GM19240 (cell line): Measurements from ENCODE around the gene GBX2.

ENCODE experiments used
- DNase-seq: peaks from one replicate; pipeline ENCODE4 v3.0.0; 2011; ENCODE audit warnings: low spot score; ENCODE audit not compliant: insufficient read length

The GBX2 gene

DNA sequence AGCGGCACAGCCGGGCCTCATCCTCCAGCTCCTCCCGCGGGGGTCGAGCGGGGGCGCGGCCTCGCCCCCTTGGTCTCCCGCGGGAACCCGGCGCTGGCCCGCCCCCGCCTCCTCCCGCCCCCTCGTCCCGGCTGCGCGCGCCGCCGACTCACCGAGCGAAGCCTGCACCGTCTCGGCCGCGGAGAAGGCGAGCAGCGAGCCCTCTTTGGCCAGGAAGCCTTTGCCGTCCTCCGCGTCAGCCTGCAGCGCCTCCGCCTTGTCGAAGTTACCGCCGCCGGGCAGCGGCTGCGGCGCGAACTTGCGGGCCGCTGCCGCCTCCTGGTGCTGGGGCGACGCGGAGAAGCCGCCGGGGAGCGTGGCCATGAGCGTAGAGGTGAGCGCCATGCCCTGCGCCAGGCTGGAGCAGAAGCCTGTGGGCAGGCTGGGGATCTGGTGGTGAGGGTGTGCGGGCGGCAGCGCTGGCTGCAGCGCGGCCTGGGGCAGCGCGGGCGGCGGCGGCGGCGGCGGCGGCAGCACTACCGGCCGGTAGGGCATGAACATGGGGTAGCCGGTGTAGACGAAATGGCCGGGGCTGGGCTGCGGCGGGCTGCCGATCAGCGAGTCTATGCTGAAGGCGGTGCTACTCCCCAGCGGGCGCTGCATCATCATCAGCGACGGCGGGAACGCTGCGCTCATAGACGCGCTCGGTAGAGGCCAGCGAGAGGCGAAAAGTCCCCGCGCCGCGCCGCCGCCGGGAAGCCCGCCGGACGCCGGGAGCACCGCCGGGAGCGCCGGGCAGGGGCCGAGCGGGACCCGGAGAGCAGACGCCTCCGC is 683 bp downstream of the GBX2 start:
- no peak for DNase-seq

DNA sequence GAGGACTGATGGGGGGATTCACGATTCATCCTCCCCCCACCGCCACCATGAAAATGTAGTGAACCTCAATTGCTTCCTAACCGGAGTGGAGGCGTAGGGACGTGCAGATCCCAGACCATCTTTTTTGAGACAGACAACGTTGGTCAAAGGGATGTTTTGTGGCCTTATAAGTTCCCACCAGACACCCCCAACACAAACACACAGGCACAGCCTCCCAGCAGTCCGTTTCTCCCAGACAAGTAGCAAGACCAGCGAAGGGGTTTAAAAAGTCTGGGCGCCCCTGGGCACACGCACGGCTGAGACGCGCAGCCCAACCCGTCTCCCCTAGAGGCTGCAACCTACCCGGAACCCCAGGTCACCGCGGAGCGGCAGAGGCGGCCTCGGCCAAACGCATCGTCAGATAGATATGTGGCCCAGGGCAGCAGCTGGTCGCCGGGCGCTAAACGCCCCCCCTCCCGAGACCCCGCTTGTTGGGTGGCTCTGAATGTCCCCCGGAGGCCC is 1.3 kb downstream of the GBX2 start:
- no peak for DNase-seq

DNA sequence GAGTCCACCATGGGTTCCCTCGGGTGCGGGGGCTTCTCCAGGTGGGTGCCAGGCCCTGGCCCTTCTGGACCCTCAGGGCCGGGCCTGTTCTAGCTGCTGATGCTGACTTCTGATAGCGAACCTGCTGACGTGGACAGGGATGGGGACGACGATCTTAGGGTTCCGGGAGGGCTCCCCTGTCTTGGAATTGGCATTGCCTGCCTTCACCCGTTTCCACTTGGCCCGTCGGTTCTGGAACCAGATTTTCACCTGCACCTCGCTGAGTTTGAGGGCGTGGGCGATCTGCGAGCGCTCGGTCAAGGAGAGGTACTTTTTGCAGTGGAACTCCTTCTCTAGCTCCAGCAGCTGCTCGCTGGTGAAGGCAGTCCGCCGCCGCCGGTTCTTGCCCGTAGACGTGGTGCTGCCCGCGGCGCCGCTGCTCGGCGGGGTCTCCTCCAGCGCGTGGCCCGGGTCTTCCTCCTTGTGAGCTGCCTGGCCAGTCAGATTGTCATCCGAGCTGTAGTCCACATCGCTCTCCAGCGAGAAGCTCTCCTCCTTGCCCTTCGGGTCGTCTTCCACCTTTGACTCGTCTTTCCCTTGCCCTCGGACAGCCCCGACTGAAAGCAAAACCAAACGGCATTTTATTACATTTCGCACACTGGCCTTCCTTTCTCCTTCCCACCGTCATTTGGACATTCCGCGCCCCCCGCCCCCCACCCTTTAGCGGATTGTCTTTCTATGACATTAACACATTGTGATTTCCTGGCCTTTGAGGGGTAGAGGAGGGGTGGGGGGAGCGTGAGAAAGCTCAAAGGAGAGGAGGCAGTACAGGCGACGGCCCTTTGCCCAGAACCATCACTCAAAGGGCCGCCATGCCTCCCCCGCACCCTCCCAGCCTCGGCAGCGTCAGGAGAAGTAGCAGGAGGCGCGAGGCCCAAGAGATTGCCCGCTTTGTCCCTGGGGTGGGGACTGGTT is 2.1 kb downstream of the GBX2 start:
- no peak for DNase-seq

DNA sequence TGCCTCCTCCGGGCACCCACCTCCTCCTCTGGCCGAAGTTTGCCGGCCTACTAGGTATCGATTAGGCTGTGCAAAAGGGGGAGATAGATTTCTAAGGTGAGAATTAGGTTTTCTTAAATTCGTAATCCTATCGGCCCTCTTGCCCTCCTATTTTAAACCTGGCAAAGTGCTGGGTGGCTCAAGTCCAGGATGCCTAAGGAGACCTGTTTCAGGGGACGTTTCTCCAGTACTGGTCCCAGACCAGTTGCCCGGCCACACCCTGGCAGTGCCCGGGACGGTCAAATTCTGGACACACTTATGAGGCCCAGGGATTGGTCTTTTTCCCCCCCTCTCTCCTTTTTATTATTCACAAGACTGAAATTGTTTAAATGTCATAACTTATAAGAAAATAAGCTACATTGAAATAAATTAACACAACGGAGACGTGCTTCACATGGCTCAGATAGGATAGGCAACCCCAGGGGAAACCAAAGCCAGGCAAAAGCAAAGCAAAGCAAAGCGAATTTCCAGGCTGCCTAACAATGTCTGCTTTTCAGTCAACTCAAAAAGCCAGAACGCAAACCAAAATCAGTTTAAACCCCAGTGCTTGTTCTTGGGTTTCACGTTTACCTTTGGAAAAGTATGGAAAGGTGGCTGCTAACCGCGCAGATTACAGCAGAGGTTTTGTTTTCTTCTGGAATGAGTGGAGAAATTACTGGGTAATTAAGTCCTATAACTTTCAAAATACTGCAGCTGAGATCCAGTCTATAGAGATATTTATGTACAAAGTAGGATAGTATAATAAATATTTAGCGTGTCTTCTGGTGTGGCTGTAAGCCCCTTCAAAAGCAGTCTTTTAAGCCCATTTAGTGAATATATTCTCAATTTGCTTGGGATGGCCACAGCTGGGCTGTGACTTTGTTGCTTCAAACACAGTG is 3.0 kb downstream of the GBX2 start:
- DNase-seq: no peak

DNA sequence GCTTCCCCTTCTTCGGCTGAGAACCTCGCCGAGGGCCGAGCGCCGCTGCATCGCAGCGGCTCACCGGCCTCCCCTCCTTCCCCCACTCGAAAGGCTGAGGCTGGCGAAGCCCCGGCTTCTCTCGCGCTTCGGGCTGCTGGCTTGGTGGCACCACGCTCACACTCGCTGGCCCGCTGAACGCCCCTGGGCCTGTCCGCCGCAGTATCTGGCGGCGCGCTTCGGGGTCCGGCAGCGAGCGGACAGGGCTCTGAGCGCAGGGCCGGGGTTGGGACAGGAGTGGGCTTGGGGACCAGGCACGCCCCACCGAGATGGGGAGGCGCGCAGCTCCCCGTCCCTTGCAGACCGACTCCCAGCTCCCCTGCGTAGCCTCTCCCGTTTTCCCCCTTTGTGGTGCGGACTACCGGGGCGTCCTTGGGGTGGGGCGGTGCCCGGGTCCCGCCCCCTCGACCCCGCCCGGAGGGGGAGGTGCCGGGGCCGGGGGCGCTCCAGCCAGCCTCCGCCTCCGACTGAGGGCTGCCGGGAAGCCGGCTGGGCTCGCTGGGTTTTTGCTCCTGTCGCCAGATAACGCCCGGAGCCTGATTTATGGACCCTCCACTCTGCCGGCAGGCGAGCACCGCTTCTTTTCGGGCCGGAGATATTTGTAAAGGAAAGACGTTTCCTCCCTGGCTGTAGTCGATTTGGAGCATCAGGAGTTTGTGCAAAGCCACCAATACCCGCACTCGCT is 3.8 kb downstream of the GBX2 start:
- DNase-seq: no peak

DNA sequence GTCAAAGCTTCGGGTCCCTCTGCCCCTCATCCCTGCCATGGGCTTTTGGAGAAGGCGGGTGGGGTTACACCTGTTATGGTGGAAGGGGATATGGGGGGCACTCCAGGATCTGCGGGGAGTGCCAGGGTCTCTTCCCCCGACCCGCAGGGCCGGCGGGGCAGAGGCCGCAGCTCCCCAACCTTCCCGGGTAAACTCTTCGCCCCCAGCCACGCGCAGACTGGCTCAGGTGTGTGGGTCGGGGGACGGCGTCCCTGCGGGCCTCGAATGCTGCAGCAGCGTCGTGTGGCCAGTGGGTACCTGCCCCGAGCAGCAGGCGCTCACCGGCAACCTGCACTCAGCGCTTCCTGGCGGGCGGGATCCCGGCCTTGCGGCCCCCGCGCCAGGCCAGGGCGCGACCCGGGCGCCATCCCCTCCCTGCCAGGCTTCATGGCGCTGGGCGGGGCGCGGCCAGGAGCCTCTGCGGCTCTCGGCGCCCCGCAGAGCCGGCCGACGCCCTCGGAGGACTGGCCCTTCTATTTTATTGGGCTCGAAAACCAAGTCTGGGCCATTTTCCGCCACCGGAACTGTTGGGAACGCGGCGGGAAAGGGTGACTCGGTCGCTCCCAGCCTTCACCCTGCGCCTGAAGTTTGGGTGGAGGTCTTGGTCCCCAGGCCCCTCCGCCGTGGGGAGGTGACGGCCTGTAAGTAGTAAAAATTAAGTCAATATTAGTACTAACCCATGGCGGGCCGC is 4.5 kb downstream of the GBX2 start:
- no peak for DNase-seq

DNA sequence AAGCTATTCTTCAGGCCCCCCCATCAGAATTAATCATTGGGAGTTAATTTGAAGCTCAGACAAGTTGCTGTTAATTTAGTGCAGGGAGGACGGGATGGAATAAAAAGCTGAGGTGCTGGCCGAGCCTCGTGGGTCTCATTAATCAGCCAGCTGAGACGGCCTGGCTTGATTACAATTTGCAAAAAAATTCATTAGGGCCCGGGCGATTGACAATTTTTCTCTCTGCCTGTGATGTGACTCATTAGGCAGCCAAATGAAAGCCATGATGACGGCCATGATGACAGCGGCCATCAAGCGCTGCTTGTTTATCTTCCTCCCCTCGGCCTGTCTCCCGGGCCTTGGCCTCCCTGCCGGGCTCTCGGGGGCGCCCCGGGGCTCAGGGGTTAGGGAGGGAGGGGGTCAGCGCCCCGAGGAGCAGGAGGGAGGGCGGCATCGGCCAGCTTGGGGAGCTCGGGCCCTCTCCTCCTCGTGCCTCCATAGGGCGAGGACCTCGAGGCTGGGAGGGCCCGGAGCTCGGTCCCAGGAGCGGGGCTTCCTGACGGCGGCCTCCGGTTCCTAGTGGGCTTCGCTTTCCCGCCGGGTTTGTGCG is 5.2 kb downstream of the GBX2 start:
- no peak for DNase-seq

DNA sequence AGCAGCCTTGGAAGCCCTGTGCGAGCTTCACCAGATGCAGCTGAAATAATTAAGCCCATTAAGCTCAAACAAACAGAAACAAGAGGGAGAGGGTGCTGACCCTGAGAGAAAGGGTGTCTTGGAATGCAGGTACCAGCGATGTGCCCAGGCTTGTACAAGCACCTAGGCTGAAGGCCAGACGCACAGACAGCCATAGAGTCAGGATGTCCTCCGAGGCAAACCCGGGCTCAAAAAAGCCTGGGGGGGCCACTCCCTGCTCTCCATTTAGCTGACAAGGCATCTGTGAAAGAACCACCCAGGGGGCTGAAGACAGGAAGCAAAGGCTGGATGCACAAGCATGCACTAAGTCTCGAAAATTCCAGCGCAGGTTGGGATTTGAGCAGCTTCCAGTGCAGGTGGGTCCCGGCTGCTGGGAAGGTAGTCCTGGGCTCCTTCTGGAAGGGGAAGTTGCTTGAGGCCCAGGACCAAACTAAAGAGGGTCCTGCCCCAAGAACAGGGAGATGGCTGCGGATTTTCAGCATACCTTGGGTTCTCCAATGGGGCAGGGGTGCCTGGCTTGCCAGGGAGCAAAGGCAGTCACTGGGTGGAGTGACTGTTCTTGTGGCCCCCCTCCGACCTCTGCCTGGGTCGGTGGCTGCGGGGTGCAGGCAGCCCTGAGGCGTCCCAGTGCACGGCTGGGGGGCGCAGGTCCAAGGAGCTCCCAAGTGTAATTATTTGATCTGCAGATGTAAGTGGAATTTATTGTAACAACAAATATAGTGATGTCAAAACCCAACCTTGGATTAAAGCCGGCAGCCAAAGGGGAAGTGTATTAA is 5.9 kb downstream of the GBX2 start:
- DNase-seq: no peak

DNA sequence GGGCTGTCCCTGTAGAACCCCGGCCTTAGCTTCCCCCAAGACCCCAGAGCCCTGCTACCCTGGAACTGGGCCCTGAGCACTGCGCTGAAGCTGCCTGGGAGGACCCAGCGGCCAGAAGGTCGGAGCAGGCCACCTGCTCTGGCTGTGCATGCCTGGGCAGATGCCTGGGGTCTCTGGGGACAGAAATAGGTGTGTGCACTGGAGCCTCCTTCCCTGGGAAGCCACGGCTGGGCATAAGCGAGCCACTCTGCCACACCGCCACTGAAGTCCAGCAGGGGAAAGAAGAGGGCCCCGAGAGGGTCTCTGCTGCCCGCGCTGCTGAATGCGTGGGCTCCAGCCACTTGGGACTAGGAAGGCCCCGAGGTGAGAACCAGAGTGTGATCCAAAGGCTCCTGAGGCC is 6.7 kb downstream of the GBX2 start:
- DNase-seq: no peak

DNA sequence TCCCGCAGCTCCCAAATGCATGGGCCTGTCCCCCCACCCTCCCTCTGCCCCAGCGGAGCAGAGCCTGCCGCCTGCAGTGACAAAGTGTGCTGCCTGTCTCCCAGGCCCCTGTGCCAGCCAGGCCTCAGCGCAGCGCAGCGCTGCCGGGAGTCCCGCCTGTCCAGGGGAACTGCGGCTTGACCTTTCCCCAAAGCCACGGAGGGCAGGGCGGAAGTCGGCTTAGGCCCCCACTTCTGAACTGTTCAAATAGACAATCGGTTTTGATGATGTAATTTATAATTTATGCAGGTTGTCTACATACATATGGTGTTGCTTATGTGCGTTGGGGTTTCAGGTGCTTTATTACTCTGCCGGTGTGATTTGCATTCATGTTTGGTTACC is 7.1 kb downstream of the GBX2 start:
- DNase-seq: no peak

DNA sequence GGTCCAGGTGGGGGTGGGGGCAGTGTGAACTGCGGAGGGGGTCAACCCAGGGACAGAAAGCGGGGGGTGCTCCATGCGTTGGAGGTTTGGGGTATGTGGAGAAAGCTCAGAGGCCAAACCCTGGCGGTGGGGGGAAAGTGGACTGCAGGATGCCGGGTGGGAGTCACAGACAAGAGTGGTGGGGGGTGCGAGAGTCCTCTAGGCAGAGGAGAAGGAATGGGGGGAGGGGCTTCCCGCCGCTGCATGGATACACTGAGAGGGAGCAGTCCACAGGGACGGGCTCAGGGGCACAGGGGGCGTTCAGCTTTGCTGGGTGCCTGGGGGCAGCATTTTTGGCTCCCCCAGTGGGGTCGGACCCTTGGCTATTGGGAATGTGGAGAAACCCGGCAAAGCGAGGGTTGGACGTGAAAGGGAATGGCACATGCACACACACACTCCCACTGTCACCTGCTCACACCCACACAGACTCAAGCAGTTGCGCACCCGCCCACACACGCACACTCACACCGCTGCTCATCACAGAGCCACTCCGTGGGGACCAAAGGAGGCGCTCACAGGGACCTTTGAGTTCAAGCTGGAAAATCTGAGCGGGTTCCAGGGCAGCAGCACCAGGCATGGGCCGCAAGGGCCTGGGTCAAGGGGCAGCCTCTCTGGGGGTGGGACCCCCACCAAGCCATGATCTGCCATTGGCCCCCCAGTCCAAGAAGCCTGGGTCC is 7.7 kb downstream of the GBX2 start:
- DNase-seq: no peak

DNA sequence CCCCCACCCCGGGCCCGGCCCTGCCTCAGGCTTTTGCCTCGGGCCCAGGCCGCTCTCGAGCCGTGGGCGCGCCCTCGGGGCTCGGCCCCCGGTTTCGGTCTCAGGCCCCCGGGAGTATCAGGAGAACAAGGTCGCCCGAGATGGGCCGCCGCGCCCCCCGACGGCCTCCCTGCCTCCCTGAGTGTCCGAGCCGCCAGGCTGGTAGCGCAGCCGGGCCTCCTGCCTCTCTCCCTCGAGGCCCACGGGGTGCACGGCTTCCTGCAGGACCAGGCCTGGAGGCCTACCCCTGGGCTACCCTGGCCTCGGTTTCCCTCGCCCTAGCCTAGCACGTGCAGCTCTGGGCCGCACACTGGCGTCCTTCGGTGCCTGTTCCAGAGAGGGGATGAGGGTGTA is 8.4 kb downstream of the GBX2 start:
- DNase-seq: no peak

DNA sequence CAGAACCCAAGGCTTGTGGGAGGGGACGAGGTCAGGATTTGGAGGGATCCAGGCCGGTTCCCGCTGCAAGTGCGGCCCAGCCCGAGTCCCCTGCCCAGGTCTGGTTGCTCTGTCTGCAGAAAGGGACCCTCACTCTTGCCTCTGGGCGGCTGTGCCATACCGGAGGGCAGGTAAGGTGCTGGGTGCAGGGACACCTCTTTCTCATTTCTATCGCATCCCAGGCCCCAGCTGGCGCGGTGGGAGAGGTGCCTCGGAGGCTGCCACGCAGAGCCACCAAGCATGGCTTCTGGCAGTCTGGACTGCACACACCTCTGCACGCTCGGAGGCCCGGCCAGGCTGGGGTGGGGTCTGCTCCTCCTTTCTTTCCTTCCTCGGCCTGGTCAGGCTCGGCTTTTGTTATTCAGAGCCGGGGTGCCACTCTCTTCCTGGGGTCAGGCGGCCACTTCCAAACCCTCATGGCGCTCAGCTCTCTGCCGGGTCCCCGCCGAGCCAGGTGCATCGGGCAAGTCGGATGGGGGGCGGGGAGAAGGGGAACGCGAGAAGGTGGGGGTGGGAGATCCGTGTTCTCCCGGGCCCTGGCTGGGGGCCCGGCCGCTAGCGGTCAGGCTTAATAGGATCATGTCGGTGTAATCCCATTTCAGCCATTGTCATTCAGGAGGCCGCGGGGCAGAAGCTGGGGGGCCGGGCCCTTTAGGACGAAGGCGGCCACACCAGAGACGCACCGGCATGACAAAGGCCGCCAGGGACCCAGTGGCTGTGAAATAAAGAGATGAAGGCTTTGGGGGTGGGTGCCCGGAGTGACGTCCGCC is 9.0 kb downstream of the GBX2 start:
- DNase-seq: no peak

DNA sequence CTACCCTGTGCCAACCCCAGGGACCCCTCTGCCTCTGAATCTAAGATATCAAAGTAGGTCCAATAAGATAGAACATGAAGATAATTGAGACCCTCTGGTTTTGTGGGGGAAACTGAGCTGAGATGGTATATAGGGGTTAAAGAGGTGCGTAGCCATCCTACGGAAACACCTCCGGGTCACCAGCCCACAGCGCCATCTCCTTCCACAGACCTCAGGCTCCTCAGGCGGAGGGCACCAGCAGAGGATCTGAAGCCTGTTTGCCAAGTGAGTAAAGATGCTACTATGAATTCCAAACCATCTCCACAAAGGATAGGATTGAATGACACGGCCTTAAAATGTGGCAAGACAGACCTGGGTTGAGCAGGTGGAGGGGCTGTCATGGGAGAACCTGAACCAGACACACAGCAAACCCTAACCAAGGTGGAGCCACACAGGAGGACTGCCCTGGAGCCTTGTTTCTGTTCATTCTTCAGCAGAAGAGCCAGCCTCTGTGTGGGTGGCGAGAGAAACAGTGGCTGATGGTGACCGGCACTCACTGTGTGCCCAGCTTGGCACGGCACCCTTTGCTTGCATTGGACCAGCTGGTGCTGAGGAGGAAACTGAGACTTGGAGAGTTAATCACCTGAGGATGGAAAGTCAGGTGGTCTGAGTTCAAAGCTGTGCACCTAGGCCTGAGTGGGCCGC is 10.2 kb downstream of the GBX2 start:
- no peak for DNase-seq

DNA sequence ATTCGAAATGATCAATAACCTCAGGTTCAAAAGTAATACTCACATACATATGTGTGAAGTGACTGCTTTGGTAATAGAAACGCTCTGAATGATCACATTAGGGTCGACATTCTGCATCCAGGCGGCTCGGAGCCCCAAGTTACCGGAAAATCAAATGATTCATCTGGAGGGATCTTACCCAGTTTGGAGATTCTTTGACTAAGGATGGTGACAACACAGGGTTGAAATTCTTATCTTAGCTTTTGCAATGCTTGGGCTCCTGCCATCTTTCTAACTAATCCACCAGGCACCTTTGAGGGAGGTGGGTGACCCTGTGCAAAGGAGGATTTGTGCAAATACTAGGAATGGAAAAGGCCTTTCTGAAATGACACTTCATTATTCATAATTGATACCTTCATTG is 10.8 kb downstream of the GBX2 start:
- no peak for DNase-seq

DNA sequence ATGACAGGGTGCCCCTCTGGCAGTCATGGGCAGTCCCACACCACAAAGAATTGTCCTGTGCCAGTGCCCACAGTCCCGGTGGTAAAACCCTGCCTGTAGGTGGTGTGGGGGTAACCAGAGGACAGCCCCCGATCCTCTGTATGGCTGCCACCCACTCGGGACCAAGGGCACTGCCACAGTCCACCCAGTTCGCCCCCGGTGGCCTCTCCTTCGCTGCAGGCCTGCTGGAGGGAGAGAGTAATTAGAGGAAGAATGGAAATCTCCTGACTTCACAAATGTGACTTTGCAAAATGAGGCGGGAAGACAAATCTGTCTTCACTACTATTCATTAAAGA is 11.4 kb downstream of the GBX2 start:
- DNase-seq: no peak
